PC-9 (cell line): ENCODE results near the gene FXYD6. TPM values are rescaled to one million over a fixed set of nuclear protein-coding genes. Genes with fewer than 3 reads are reported as not detected.

ENCODE experiments used
- BruUV-seq: library from RNA; stranded (reverse); fragments of 400-500 nt; replicated peaks from 2 replicates; lab custom pipeline; 2021; lab: Mats Ljungman, UMichigan
- CTCF ChIA-PET: fragments of 300-600 bp; sonication (Branson Sonifier 250); formaldehyde crosslinking; loops from one replicate; lab custom pipeline; 2022; ENCODE audit warnings: antibody characterized with exemption; lab: Charles Lee
- POLR2A ChIA-PET: fragments of 300-600 bp; sonication (Branson Sonifier 250); formaldehyde crosslinking; loops from one replicate; lab custom pipeline; 2022; ENCODE audit warnings: antibody characterized with exemption; ENCODE audit not compliant: unreplicated experiment; lab: Charles Lee
- DNase-seq, 2 experiments: peaks; one replicate each; pipeline versions ENCODE4 v3.0.0 to v3.0.0-alpha.2; 2015 to 2022; ENCODE audit warnings: mixed read lengths in 1 of 2
- H2AFZ ChIP-seq: fragments of 200-600 bp; sonication (generic); 2 replicates; pipeline ENCODE4 v1.8.1; 2017; ENCODE audit warnings: antibody characterized with exemption
- H3F3A ChIP-seq: fragments of 200-600 bp; sonication (generic); 2 replicates; pipeline ENCODE4 v1.8.1; 2017; ENCODE audit warnings: antibody characterized with exemption, mild to moderate bottlenecking, low read depth; ENCODE audit not compliant: insufficient read depth
- H3K27ac ChIP-seq: fragments of 200-600 bp; sonication (generic); 2 replicates; pipeline ENCODE4 v1.6.1; 2016; ENCODE audit warnings: mixed run types
- H3K27me3 ChIP-seq: fragments of 200-600 bp; sonication (generic); 2 replicates; pipeline ENCODE4 v1.6.1; 2016; ENCODE audit warnings: low read depth, mixed run types; ENCODE audit not compliant: insufficient read depth
- H3K36me3 ChIP-seq: fragments of 200-600 bp; sonication (generic); 2 replicates; pipeline ENCODE4 v1.6.1; 2016; ENCODE audit warnings: low read depth, mixed run types
- H3K4me1 ChIP-seq: fragments of 200-600 bp; sonication (generic); replicated peaks from 2 replicates; pipeline ENCODE4 v1.6.1; 2016; ENCODE audit warnings: mixed run types; ENCODE audit not compliant: insufficient read depth
- H3K4me2 ChIP-seq: fragments of 200-600 bp; sonication (generic); 2 replicates; pipeline ENCODE4 v1.6.1; 2017; ENCODE audit warnings: mixed run types
- H3K4me3 ChIP-seq: fragments of 200-600 bp; sonication (generic); 2 replicates; pipeline ENCODE4 v1.6.1; 2016; ENCODE audit warnings: mixed run types
- H3K79me2 ChIP-seq: fragments of 200-600 bp; sonication (generic); 2 replicates; pipeline ENCODE4 v1.6.1; 2017; ENCODE audit warnings: low read depth, mixed run types
- H3K9me2 ChIP-seq: fragments of 200-600 bp; sonication (generic); 2 replicates; pipeline ENCODE4 v1.8.1; 2017; ENCODE audit warnings: mild to moderate bottlenecking; ENCODE audit not compliant: insufficient read depth
- H3K9me3 ChIP-seq: fragments of 200-600 bp; sonication (generic); 2 replicates; pipeline ENCODE4 v1.8.1; 2016; ENCODE audit warnings: low read depth; ENCODE audit not compliant: insufficient read depth
- H4K20me1 ChIP-seq: fragments of 200-600 bp; sonication (generic); 2 replicates; pipeline ENCODE4 v1.8.1; 2017; ENCODE audit not compliant: insufficient read depth
- CTCF ChIP-seq: fragments of 200-600 bp; sonication (generic); conservative IDR thresholded peaks from 2 replicates; pipeline ENCODE4 v1.6.1; 2017; ENCODE audit warnings: mixed run types, antibody characterized with exemption, mild to moderate bottlenecking, moderate library complexity
- EZH2 ChIP-seq: fragments of 200-600 bp; sonication (generic); IDR thresholded peaks from 2 replicates; pipeline ENCODE4 v1.8.0; 2017; ENCODE audit warnings: antibody characterized with exemption, low read depth
- intact Hi-C: fragments of 100-400 bp; cut with micrococcal nuclease; formaldehyde crosslinking; loops from one replicate; pipeline ENCODE4 v1.10.0; 2022; ENCODE audit not compliant: unreplicated experiment
- total RNA-seq: library from RNA; stranded (reverse); gene quantifications from 2 replicates; pipeline ENCODE4 v1.2.3, GENCODE V29; 2021

Gene FXYD6
- total RNA-seq, 1 experiment from 2014 or later = 0.20 TPM

DNA sequence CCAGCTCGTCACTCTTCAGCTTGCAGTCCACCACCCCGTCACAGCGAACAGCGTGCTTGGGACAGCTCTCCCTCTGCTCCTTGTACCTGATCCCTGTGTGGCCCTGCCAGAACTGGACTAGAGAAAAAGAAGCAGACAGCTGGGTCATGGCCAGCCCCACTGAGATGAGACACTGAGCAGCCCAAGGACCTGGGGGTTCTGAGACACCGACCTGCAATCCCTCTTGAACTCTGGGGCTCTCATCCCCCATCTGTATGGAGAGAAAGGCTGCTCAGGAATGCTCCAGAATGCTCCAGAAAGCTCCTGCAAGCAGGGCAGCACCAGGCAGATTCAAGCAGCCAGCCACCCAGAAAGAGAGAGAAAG, 37.9 kb upstream of the FXYD6 start:
- Histone ChIP-seq H3K4me1 (no peaks in the 10 kb centered on the region), H3K79me2 (no peaks in the 10 kb centered on the region), H3K27me3 (no peaks in the 10 kb centered on the region), H3K36me3 (peaks cover 25% of the 10 kb centered on the region; the same call in 1 of the 2 replicates), H3K9me3 (no peaks in the 10 kb centered on the region), H3F3A (no peaks in the 10 kb centered on the region), H2AFZ (no peak overlapping the region), H3K9me2 (no peaks in the 10 kb centered on the region), H3K4me3 (no peak overlapping the region), H3K4me2 (no peak overlapping the region), H3K27ac (no peak overlapping the region), H4K20me1 (peaks cover 8% of the 10 kb centered on the region)
- DNase-seq = no peak
- intact Hi-C loops = no loop called here
- POLR2A ChIA-PET = no interaction called here
- CTCF ChIA-PET = interaction anchor here (0.6 kb wide), 1 partner anchor 967 kb away, joined by 4 read pairs; no protein-coding TSS in a partner anchor
- no TSS peak for BruUV-seq
- TF ChIP-seq EZH2 = no peak
- TF ChIP-seq CTCF = no peak

- no peak for DNase-seq
- no peaks in the 10 kb centered on the region for H3K79me2 ChIP-seq
- peaks cover 25% of the 10 kb centered on the region; the same call in 1 of the 2 replicates for H3K36me3 ChIP-seq
- no TSS peak for BruUV-seq
- intact Hi-C loops = no loop called here
- H3K9me2 ChIP-seq = no peaks in the 10 kb centered on the region
- H3K27me3 ChIP-seq = no peaks in the 10 kb centered on the region
- no peak overlapping the region for H3K27ac ChIP-seq
- H3K4me1 ChIP-seq = no peaks in the 10 kb centered on the region
- no peak overlapping the region for H3K4me3 ChIP-seq
- H3K4me2 ChIP-seq = no peak overlapping the region
- ChIA-PET POLR2A (no interaction called here), CTCF (interaction anchor here (0.6 kb wide), 1 partner anchor 968 kb away, joined by 4 read pairs; no protein-coding TSS in a partner anchor)
- H3K9me3 ChIP-seq = no peaks in the 10 kb centered on the region
- TF ChIP-seq CTCF (no peak), EZH2 (no peak)
- H2AFZ ChIP-seq = no peak overlapping the region
- H4K20me1 ChIP-seq = peaks cover 4% of the 10 kb centered on the region; the same call in 1 of the 2 replicates
- no peaks in the 10 kb centered on the region for H3F3A ChIP-seq
These were observed 37.4 kb upstream of the FXYD6 start for GRCh38 chr11:117913736-117914397.

DNA sequence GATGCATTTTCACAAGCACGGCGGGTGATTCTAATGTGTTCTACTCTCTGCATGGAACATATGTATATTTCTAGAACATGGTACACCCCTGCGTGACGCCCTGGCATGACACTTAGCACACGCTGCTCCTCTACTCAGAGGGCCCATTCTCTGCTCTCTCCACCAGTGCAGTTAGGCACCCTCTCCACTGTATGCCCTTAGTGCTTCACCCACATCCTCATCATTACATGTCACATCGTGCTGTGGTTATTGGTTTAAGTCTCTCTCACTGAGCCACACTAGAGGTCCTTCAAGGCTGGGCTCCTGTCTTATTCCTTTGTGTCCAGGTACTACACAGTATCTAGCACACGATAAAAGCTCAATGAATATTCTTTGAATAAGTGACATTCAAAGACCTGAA, 36.0 kb upstream of the FXYD6 start:
- DNase-seq = no peak
- CTCF ChIA-PET = no interaction called here
- H3K79me2 ChIP-seq = no peaks in the 10 kb centered on the region
- no peaks in the 10 kb centered on the region for H3K9me2 ChIP-seq
- peaks cover 10% of the 10 kb centered on the region for H3K4me1 ChIP-seq
- no peak overlapping the region for H2AFZ ChIP-seq
- H3F3A ChIP-seq = peaks cover 5% of the 10 kb centered on the region; the same call in 1 of the 2 replicates
- TF ChIP-seq EZH2 (no peak), CTCF (no peak)
- H3K4me3 ChIP-seq = no peak overlapping the region
- peaks cover 25% of the 10 kb centered on the region; the same call in 1 of the 2 replicates for H3K36me3 ChIP-seq
- H3K27ac ChIP-seq = no peak overlapping the region
- no TSS peak for BruUV-seq
- H3K27me3 ChIP-seq = no peaks in the 10 kb centered on the region
- H4K20me1 ChIP-seq = peaks cover 4% of the 10 kb centered on the region; the same call in 1 of the 2 replicates
- H3K4me2 ChIP-seq = no peak overlapping the region
- intact Hi-C loops = no loop called here
- POLR2A ChIA-PET = no interaction called here
- no peaks in the 10 kb centered on the region for H3K9me3 ChIP-seq
